ENCODE data around the gene SMAD7. TPM values are rescaled to one million over a fixed set of nuclear protein-coding genes. Genes with fewer than 3 reads are reported as not detected.

The SMAD7 gene
- total and polyA plus RNA-seq, 10 of the 15 experiments (the other 5 are each of a cell fraction or from before 2014, with no cell fraction given): 1.3 to 22.5 (median 8.0) TPM

- no peak for TF ChIP-seq ZBTB40 (IDR thresholded peaks at IDR 0.05; ENCODE audit: borderline replicate concordance)
- no peak for TF ChIP-seq ZBED1 (IDR thresholded peaks at IDR 0.05; ENCODE audit: borderline replicate concordance)
- no peak for TF ChIP-seq BRCA1 (IDR thresholded peaks at IDR 0.05; ENCODE audit: low read depth, low read length)
- no peak for TF ChIP-seq ZBTB11 (CRISPR knock-in tag; IDR thresholded peaks at IDR 0.05)
- no peak for TF ChIP-seq REST (IDR thresholded peaks at IDR 0.05; ENCODE audit: low read depth, low read length)
- TF ChIP-seq ZNF24 (IDR thresholded peaks at IDR 0.05): no peak
- TF ChIP-seq MTA2 (IDR thresholded peaks at IDR 0.05; ENCODE audit: low read depth): no peak
- peak; percentile 36; the same call in 1 of the 2 replicates for TF ChIP-seq EED (IDR thresholded peaks at IDR 0.05; ENCODE audit: low read depth)
- no peak; the same call in 1 of the 2 replicates for TF ChIP-seq SMC3 (IDR thresholded peaks at IDR 0.05; ENCODE audit: borderline replicate concordance, low read length)
- 0 out of 2 replicates have a peak, but pooled peaks have one; percentile 22 for TF ChIP-seq MTA3 (IDR thresholded peaks at IDR 0.05; ENCODE audit: borderline replicate concordance, low read length)
- TF ChIP-seq NFXL1 (IDR thresholded peaks at IDR 0.05; ENCODE audit: borderline replicate concordance): no peak
- TF ChIP-seq TARDBP (IDR thresholded peaks at IDR 0.05; ENCODE audit: borderline replicate concordance): no peak
- TF ChIP-seq TCF12 (IDR thresholded peaks at IDR 0.05; ENCODE audit: low read depth, low read length): 0 out of 2 replicates have a peak, but pooled peaks have one; percentile 22
- TF ChIP-seq RELA (IDR thresholded peaks at IDR 0.05; ENCODE audit: borderline replicate concordance, partially characterized antibody): no peak
- 0 out of 2 replicates have a peak, but pooled peaks have one; percentile 24 for TF ChIP-seq DPF2 (IDR thresholded peaks at IDR 0.05)
- no peak for TF ChIP-seq BCL11A (IDR thresholded peaks at IDR 0.05; ENCODE audit: low read depth, low read length)
- TF ChIP-seq CBX3 (IDR thresholded peaks at IDR 0.05; ENCODE audit: borderline replicate concordance, low read depth): no peak
- no peak for TF ChIP-seq KAT2A (conservative IDR thresholded peaks at IDR 0.05; ENCODE audit: control insufficient read depth, low read depth, low read length)
- TF ChIP-seq MLLT1 (IDR thresholded peaks at IDR 0.05): 0 out of 2 replicates have a peak, but pooled peaks have one; percentile 26
- no peak for TF ChIP-seq BACH1 (IDR thresholded peaks at IDR 0.05; ENCODE audit: borderline replicate concordance)
These were observed 22.0 kb downstream of the SMAD7 start (continued) for GRCh38 chr18:48928787-48929186.
